Immature natural killer cell (primary cell): Measurements from ENCODE around the gene NEXMIF. TPM values are rescaled to one million over a fixed set of nuclear protein-coding genes. Genes with fewer than 3 reads are reported as not detected.
"Not testable (repeated sequence)": the region's sequence is repeated elsewhere in the genome, so short reads cannot be mapped to it uniquely, and the experiment has no call there.

ENCODE experiments used
- DNase-seq, 3 donors: peaks; one replicate each; pipeline ENCODE4 v3.0.0; 2022; ENCODE audit warnings: mixed read lengths in 1 of 3
- H3K27ac Mint-ChIP-seq, 6 donors: one replicate each; pipeline ENCODE4 v1.8.0; 2020; ENCODE audit warnings: mixed read lengths in 6 of 6, mild to moderate bottlenecking in 5 of 6, inconsistent platforms in 4 of 6, moderate library complexity in 3 of 6
- H3K27me3 Mint-ChIP-seq, 3 donors: one replicate each; pipeline ENCODE4 v1.8.0; 2020 to 2021; ENCODE audit warnings: low read depth in 3 of 3, mild to moderate bottlenecking in 3 of 3, mixed read lengths in 3 of 3, moderate library complexity in 3 of 3, inconsistent platforms in 1 of 3
- H3K36me3 Mint-ChIP-seq, 3 donors: one replicate each; pipeline ENCODE4 v1.8.0; 2020; ENCODE audit warnings: mixed read lengths in 3 of 3, inconsistent platforms in 2 of 3, mild to moderate bottlenecking in 2 of 3
- H3K4me1 Mint-ChIP-seq, 2 donors: one replicate each; pipeline ENCODE4 v1.8.0; 2020; ENCODE audit warnings: inconsistent platforms in 2 of 2, mild to moderate bottlenecking in 2 of 2, mixed read lengths in 2 of 2, moderate library complexity in 1 of 2
- H3K4me3 Mint-ChIP-seq, 5 donors: one replicate each; pipeline ENCODE4 v1.8.0; 2020; ENCODE audit warnings: mild to moderate bottlenecking in 5 of 5, mixed read lengths in 5 of 5, inconsistent platforms in 3 of 5, moderate library complexity in 3 of 5
- H3K9me3 Mint-ChIP-seq, 6 donors: one replicate each; pipeline ENCODE4 v1.8.0; 2020; ENCODE audit warnings: mild to moderate bottlenecking in 6 of 6, mixed read lengths in 6 of 6, inconsistent platforms in 4 of 6, moderate library complexity in 3 of 6
- polyA plus RNA-seq, 3 donors: library from polyadenylated mRNA; unstranded; fragments of 300-500 nt; fragmentation: Illumina TruSeq; gene quantifications; one replicate each; pipeline ENCODE4 v1.2.3, GENCODE V29; 2021

Gene NEXMIF
- polyA plus RNA-seq, 3 donors from 2014 or later = not detected

GRCh38 chrX:74736450-74736849 lies 188.8 kb downstream of the NEXMIF start:
- H3K4me3 Mint-ChIP-seq = no peak overlapping the region
- no peak for DNase-seq

GRCh38 chrX:74705269-74705668 lies 220.0 kb downstream of the NEXMIF start:
- H3K4me1 Mint-ChIP-seq = no peaks in the 10 kb centered on the region
- H3K27ac Mint-ChIP-seq = no peak overlapping the region
- no peak overlapping the region for H3K4me3 Mint-ChIP-seq
- DNase-seq = no peak
- H3K27me3 Mint-ChIP-seq = peaks cover 2 to 10% (median 5%) of the 10 kb centered on the region in 3 donors
- H3K9me3 Mint-ChIP-seq = peaks cover 0 to 5% (median 0%) of the 10 kb centered on the region in 6 donors
- no peaks in the 10 kb centered on the region for H3K36me3 Mint-ChIP-seq

More at GRCh38 chrX:74736450-74736849, 188.8 kb downstream of the NEXMIF start:
- Mint-ChIP-seq H3K36me3 (no peaks in the 10 kb centered on the region), H3K27ac (no peak overlapping the region), H3K27me3 (peaks cover 0 to 5% (median 4%) of the 10 kb centered on the region in 3 donors), H3K4me1 (no peaks in the 10 kb centered on the region), H3K9me3 (no peaks in the 10 kb centered on the region)

- not testable (repeated sequence) for DNase-seq, H3K4me1 Mint-ChIP-seq, H3K36me3 Mint-ChIP-seq, H3K27ac Mint-ChIP-seq, H3K9me3 Mint-ChIP-seq, H3K4me3 Mint-ChIP-seq
- H3K27me3 Mint-ChIP-seq = peaks cover 0 to 14% (median 1%) of the 10 kb centered on the region in 3 donors
These were observed 223.9 kb downstream of the NEXMIF start for GRCh38 chrX:74701343-74701742.

- Mint-ChIP-seq H3K4me1 (no peaks in the 10 kb centered on the region), H3K4me3 (no peak overlapping the region), H3K27ac (no peak overlapping the region), H3K36me3 (no peaks in the 10 kb centered on the region), H3K27me3 (peaks cover 2 to 6% (median 2%) of the 10 kb centered on the region in 3 donors), H3K9me3 (no peaks in the 10 kb centered on the region)
- DNase-seq = no peak
These were observed 240.8 kb downstream of the NEXMIF start for GRCh38 chrX:74684466-74684865.

Other genes starting within 250 kb of the NEXMIF start
- 10 to 100 TPM in 2 of 3 donors, 1 to 10 TPM in 1; 9.5 to 12.9 (median 12.7) TPM for gene ABCB7, start 230.8 kb upstream of the NEXMIF start, polyA plus RNA-seq